HG03039 (cell line): ENCODE results near the gene CHFR.
"Not testable (repeated sequence)": the region's sequence is repeated elsewhere in the genome, so short reads cannot be mapped to it uniquely, and the experiment has no call there.

Experiments used
- ATAC-seq: cut with Tn5 transposase; IDR thresholded peaks from one replicate; pipeline ENCODE4 v1.9.1; 2021; ENCODE audit warnings: mild to moderate bottlenecking, moderate library complexity; ENCODE audit not compliant: unreplicated experiment

CHFR gene

DNA sequence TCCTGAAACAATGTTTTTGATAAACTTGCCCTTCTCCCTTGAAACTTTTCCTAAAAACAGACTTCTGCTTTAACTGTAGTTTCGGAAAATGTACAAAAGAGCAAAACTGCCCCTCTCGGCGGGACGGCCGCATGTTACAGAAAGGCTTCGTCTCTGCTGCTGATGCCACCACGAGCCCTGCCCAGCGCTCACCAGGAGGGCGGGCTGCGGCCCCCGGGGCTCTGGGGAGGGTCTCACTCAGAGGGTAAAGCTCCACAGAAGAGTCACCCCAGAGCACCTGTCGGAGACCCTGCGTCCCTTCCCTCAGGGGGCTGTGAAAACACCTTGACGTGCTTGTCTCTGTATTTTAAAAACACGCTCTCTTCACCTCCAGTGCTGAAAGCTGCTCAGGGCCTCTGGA, 46.3 kb downstream of the CHFR start:
- ATAC-seq: no peak

DNA sequence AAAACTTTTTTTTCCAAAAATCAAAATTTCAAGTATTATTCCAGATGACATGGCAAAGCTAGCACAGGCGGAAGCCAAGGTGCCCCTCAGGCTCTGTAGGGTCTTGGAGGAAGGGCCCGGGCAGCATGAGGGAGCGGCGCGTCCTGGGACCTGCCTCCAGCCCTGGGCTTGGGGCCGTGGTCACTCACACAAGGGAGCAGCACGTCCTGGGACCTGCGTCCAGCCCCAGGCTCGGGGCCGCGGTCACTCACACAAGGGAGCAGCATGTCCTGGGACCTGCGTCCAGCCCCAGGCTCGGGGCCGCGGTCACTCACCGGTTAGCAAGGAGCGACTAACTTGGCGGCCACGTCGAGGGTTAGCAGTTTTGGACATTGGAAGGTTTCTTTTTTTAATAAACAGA, 46.9 kb downstream of the CHFR start:
- ATAC-seq: no peak

DNA sequence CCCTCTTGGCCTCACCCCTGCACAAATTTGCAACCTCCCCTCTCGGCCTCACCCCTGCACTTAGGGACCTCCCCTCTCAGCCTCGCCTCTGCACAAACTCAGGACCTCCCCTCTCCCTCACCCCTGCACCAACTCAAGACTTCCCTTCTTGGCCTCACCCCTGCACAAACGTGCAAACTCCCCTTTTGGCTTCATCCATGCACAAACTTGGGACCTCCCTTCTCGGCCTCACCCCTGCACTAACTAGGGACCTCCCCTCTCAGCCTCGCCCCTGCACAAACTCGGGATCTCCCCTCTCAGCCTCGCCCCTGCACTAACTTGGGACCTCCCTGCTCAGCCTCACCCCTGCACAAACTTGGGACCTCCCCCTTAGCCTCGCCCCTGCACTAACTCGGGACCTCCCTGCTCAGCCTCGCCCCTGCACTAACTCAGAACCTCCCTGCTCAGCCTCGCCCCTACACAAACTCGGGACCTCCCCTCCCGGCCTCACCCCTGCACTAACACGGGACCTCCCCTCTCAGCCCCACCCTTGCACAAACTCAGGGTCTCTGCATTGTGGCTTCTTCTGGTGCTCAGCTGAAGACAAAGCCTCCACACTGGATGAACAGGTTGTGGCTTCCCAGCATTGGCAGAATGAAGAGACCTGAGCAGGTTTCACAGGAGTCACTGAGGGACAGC, 47.7 kb downstream of the CHFR start:
- ATAC-seq: no peak

DNA sequence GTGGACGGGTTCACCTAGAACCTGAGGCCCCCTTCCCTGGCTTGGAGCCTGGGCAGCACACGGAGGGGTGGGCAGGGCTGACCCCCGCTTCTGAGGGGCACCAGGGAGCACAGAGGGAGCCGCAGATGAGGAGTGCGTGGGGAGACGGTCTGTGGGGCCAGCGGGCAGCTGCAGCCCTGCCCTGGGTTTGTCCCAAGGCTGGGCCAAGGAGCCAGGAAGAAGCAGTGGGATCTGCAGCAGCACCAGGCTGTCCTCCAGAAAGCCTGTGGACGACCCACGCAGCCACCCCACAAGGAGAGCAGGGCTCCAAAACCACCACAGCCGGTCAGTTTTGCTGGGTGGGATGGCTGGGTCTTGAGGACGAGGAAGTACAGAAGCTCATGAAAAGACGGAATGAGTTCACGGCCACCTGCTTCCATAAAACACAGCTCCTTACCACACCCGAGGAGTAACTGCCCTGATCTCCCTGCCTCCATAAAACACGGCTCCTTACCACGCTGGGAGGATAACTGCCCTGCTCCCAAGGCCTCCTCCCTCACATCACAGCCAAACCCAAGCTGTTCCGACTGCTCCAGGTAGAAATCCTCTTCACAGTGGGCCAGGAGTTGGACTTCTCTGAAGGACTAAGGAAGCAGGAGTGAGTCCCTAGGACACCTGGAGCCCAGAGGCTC, 48.9 kb downstream of the CHFR start:
- no peak for ATAC-seq

DNA sequence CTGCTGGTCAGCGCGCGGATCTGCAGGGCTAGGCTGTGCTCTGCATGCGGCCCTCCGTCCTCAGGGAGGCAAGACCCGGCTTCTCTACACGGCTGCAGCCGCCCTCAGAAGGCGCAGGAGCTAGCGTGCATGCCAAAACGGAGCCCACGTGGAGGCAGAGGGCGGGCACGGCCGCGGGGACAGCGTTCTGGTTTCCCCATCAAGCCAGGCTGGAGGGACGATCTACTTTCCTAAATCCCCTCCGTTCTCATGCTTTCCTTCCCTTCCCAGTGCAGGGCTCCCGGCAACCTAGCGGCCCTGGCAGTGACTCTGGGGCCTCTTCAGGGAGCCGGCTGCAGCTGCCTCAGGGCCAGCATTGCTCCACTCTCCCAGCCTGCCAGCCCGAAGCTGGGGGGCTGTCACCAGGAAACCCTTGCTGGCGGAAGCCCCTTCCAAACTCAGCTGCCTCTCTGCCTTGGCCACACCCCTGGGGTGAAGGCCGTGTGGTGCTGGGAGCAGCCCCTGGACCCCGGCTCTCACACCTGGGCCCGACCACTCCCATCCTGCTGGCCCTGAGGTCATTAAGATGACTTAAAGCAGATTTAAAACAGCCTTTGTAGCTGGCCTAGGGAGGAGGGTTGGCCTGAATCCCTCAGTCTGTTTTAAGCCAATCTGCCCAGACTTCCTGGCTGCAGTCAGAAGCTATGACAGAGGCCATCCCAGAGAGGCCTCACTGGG, 49.6 kb downstream of the CHFR start:
- no peak for ATAC-seq

DNA sequence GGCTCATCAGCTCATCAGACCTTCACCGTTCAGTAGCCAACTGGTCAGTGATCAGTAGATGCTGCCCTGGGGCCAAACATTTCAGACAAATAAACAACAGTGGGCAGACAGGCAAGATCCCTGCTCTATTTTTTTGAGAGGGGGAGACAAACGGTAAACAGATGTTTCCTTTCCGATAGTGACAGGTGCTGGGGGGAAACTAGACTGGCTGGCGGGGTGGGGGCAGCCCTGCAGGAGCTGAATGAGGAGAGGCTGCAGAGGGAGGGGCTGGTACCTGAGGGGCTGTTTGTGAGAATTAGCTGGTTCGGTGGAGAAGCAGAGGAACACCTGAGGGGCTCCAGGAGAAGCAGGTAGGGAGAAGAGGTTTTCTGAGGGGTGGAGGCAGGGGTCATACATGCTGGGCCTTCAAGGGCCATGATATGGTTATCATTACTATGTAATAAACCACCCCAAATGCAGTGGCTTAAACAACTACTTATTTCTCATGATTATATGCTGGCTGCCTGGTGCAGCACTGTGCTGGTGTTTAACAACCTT, 50.5 kb downstream of the CHFR start:
- ATAC-seq: no peak

DNA sequence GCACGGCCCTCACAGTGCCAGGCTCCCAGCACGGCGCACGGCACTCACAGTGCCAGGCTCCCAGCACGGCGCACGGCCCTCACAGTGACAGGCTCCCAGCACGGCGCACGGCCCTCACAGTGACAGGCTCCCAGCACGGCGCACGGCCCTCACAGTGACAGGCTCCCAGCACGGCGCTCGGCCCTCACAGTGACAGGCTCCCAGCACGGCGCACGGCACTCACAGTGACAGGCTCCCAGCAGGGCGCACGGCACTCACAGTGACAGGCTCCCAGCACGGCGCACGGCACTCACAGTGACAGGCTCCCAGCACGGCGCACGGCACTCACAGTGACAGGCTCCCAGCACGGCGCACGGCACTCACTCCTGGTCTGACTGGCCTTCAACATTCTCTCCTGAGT, 51.2 kb downstream of the CHFR start:
- not testable (repeated sequence) for ATAC-seq

DNA sequence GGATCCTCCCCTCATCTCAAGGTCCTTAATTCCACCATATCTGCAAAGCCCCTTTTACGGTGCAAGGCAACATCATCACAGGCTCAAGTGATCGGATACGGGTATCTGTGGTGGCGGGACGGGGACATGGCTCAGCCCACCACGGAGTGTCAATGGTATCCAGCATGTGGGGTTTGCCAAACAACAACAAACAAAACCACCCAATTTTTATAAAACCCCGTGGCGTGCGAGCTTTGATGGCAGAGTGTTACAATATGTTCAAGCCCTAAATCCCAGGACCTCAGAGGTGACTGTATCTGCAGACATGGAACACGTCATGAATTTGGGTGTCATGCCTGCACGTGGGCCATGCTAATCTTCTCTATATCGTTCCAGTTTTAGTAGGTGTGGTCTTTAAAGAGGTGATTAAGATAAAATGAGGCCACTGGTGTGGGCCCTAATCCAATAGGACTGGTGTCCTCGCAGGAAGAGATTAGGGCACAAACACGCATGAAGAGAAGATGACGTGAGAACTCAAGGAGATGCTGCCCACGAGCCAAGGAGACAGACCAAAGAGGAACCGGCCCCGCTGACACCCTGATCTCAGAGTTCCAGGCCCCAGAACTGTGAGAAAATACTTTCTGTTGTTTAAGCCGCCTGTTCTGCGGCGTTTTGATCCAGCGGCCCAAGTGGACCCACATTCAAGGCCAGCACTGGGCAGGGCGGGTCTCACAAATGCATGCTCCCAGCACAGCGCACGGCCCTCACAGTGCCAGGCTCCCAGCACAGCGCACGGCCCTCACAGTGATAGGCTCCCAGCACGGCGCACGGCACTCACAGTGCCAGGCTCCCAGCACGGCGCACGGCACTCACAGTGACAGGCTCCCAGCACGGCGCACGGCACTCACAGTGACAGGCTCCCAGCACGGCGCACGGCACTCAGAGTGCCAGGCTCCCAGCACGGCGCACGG, 52.1 kb downstream of the CHFR start:
- no peak for ATAC-seq

DNA sequence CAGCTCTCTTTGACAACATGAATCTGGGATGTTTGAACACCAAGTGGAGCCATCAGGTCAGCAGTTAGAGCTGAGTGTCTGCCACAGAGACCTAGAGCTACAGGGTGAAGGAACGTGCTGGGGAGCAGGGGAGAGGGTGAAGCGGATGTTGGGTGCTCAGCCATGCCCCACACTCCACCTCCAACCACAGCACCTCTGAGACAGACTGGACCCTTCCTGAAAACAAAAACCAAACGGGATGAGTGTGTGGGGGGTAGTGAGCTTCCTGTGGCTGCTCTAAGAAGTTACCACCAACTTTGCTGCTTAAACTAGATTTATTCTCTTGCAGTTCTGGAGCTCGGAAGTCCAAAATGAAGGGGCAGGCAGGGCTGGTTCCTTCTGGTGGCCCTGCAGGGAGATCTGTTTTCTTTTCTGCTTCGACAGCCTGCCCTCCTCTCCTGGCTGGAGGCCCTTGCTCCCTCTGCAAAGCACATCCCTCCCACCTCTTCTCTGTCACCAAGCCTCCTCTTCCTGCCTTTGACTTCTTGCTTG, 53.2 kb downstream of the CHFR start:
- no peak for ATAC-seq

DNA sequence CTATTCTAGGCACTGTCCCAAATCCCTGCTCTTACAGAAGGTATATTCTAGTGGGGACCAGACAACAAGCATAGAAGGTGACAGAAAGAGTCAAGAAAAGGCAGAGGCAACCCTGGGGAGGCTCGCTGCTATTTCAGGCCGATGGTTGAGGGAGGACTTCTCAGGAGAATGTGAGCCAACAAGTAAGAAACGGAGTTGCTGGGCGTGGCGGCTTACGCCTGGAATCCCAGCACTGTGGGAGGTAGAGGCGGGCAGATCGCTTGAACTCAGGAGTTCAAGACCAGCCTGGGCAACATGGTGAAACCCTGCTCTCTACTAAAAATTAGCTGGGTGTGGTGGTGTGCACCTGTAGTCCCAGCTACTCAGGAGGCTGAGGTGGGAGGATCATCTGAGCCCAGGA, 54.1 kb downstream of the CHFR start:
- no peak for ATAC-seq

DNA sequence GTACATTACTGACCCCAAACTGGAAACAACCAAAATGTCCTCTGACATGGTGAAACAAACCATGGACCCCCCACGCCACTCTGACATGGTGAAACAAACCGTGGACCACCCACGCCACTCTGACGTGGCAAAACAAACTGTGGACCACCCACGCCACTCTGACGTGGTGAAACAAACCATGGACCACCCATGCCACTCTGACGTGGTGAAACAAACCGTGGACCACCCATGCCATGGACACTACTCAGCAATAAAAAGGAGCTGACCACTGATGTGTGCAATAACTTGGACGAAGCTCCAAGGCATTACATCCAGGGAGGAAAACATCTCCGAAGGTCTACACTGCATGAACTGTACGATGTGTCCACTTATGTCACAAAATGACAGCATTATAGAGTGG, 55.6 kb downstream of the CHFR start:
- ATAC-seq: no peak

DNA sequence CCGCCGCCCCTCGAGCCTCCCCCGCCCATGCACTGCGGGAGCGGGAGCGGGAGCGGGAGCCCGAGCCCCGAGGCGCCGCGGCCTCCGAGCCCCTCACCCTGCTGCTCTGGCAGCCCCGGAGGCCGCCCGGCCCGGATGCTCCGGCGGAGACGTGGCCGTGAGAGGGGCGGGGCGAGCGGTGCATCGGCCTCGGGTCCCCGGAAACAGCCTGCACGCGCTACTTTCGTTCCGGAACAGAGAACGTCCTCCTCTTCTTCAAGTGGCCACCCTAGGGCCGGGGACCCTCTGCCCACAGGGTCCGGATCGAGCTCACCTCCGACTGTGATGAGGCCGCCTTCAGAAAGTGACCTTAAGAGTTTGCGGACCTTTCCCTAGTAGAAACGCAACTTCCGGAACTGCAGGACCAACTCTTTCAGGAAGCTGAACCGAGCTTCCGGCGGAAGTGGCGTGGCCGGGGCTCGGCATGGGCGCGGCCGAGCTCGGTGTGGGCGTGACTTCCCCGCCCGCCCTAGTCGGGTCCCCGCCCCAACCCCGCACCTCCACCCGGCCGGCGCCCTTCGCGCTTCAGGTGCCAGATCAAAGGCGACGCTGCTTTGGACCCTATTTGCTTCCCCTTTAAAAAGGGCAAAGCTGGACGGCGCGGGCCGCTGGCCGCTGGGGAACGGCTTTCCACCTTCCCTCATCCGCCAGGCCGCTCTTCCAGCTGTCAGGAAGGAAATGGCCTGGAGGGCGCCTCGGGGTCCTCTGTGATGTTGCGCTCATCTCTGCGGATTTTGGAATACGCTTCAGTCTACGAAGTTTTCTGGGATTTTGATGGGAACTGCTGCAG, 58.5 kb downstream of the CHFR start, which contains the start of gene GOLGA3:
TSS of gene GOLGA3 (minus strand) at position 164 of the 829 bp plus-strand sequence. CDS start 6,741 bp downstream, outside the sequence.
- peak; percentile 83 for ATAC-seq

DNA sequence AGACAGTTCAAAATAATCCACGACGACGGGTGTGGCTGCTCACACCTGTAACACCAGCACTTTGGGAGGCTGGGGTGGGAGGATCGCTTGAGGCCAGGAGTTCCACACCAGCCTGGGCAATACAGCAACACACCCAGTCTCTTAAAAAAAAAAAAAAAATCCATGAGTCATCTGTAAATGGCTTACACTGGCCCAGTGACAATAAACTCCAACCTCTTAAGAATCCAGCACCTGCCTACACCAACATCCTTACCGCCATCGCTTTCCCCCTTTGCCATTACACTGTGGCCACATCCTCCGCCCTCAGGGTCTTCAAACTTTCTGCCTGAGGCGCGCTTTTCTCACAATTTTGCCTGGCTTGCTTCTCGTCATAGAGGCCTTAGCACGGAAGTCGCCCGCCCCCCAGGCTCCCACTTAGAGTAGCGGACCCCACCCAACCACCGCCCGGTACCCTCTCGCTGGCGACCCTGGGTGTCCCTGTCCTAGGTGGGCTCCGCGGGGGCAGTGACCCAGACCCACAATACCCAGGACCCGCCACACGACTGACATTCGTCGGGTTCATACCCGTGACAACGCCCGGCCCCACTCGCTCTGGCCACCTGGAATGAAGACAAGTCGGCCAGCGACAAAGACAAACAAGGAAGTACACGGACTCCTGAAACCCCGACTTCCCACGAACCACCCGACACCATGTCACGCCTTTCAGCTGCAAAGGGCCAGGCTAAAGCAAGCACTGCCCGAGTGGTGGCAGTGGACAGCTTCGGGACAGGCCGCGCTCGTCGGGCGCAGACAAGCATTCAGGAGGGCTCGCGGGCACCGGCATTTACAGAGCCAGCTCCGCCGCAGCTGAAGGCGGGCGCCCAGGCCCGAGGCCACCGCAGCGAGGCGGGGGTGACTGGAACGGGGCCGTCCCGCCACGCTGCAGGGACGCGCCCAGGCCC, 59.4 kb downstream of the CHFR start:
- peak; percentile 24 for ATAC-seq

DNA sequence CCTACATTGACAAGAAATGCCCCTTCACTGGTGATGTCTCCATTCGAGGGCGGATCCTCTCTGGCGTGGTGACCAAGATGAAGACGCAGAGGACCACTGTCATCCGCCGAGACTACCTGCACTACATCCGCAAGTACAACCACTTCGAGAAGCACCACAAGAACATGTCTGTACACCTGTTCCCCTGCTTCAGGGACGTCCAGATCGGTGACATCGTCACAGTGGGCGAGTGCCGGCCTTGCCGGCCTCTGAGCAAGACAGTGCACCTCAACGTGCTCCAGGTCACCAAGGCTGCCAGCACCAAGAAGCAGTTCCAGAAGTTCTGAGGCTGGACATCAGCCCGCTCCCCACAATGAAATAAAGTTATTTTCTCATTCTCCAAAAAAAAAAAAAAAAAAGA, 61.5 kb downstream of the CHFR start:
- ATAC-seq: no peak

DNA sequence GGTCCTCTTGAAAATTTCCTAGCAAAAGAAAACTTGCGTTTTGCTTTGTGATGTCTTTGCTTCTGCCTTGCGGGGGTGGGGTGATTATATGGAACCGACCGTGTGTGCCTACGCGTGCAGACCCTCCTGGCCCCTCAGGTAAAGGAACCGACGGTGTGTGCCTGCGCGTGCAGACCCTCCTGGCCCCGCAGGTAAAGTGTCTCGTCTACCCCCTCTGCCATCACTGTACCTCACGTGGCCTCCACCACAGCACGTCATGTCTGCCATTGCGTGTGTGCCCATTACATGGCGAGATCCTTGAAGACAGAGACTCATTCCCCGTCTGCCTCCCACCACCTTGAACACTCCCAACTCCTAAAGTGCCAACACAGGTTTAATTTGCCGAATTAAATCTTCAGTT, 62.3 kb downstream of the CHFR start:
- ATAC-seq: no peak

DNA sequence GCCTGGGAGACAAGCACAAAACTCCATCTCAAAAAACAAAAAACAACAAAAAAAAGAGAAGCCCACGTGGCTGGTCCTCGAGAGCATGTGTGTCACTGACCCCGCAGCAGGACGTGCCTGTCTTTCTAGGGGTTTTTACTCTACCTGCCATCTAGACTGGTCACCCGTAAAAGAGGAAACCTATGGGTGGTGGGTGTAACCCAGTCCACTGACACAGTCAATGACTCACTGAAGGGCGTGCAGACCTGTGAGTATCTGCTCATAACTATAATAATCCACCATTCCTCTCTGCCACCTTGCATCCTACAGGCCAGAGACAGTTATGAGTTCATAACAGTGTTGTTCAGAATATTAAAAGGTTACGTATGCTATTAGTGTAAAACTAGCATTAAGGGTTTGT, 63.4 kb downstream of the CHFR start:
- no peak for ATAC-seq

DNA sequence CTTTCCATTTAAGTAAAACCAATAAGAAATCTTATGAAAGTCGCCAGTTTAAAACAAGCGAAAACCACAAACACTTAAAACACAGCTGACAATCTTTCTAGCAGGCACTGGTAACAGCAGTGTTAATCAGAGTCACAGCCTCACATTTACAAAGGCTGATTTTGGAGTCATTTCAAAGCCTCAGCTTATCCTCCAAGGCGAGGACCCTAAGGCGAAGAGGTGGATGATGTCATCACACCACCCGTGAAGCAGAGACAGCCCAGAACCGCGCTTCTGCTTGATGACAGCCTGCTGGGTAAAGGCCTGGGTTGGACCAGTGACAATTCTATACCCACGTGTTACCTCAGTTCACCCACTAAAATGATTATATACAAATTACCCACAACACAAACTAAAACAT, 68.8 kb downstream of the CHFR start:
- no peak for ATAC-seq

DNA sequence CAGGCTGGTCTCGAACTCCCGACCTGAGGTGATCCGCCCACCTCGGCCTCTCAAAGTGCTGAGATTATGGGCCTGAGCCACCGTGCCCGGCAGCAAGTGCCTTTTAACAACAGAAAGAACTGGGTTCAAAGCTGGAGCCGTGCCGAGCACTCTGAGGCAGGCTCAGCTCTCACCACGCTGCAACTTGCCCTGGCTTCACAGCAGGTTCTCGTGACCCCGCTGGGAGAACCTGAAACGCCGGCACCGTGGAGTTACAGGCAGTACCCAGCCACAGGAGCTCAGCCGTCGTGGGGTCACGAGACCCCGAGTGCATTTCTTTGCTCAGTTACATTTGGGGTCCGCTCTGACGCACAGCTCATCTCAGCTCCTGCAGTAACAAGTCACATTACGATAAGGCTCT, 73.2 kb downstream of the CHFR start:
- no peak for ATAC-seq
